Gastroesophageal sphincter (tissue), 4 donors: ENCODE data around the gene LSM6. TPM values are rescaled to one million over a fixed set of nuclear protein-coding genes. Genes with fewer than 3 reads are reported as not detected.

ENCODE experiments used
- ATAC-seq: fragments of 150-250 bp; one replicate; pipeline ENCODE4 v1.9.1; 2016; ENCODE audit warnings: mild to moderate bottlenecking, moderate library complexity
- H3K27ac ChIP-seq, 4 donors: fragments of 200-600 bp; sonication (generic) in 3 of 4; 1 replicate in 3 of 4; 2 replicates in 1 of 4; pipeline ENCODE4 v1.5.1; 2016 to 2019
- H3K27me3 ChIP-seq: fragments of 200-600 bp; sonication (generic); one replicate; pipeline ENCODE4 v1.5.1; 2019
- H3K36me3 ChIP-seq, 2 donors: fragments of 200-600 bp; sonication (generic); one replicate each; pipeline ENCODE4 v1.5.1; 2019; ENCODE audit warnings: control low read depth in 1 of 2
- H3K4me1 ChIP-seq, 3 donors: fragments of 200-600 bp; sonication (generic); 1 replicate in 2 of 3; 2 replicates in 1 of 3; pipeline ENCODE4 v1.5.1; 2016 to 2019; ENCODE audit warnings: control low read depth in 2 of 3
- H3K4me3 ChIP-seq, 2 donors: fragments of 200-600 bp; sonication (generic); one replicate each; pipeline ENCODE4 v1.5.1; 2019; ENCODE audit warnings: mild to moderate bottlenecking in 1 of 2, moderate library complexity in 1 of 2
- H3K9me3 ChIP-seq, 3 donors: fragments of 200-600 bp; sonication (generic); one replicate each; pipeline ENCODE4 v1.5.1; 2017 to 2019; ENCODE audit warnings: control low read depth in 2 of 3
- EP300 ChIP-seq: sonication (generic); formaldehyde crosslinking; IDR thresholded peaks from one replicate; pipeline ENCODE4 v1.6.1; 2017; ENCODE audit warnings: antibody characterized with exemption, mild to moderate bottlenecking
- POLR2A ChIP-seq, 2 donors: fragments of 450-650 bp; IDR thresholded peaks; one replicate each; pipeline ENCODE4 v1.6.1; 2017; ENCODE audit warnings: antibody characterized with exemption in 2 of 2, mild to moderate bottlenecking in 2 of 2, moderate library complexity in 1 of 2
- POLR2AphosphoS5 ChIP-seq: sonication (generic); formaldehyde crosslinking; IDR thresholded peaks from one replicate; pipeline ENCODE4 v1.6.1; 2017; ENCODE audit warnings: antibody characterized with exemption
- WGBS, 2 donors: methylation state at CpG; one replicate each; pipeline ENCODE4 v1.1.5; 2018; ENCODE audit warnings: low coverage in 1 of 2; 5-methylcytosine and 5-hydroxymethylcytosine counted together
- total RNA-seq, 4 donors: library from RNA; depleted of rRNA; stranded (reverse); fragments of >200 nt; gene quantifications; one replicate each; pipeline ENCODE4 v1.1.0, GENCODE V29; 2016
- TF ChIP-seq, protein P1 (sequence below), 4 experiments: fragments of 200-600 bp in 2 of 4; fragments of 450-650 bp in 2 of 4; sonication (generic) in 1 of 4; IDR thresholded peaks; one replicate each; pipeline ENCODE4 v1.5.1; 2017 to 2019; ENCODE audit warnings: antibody characterized with exemption in 4 of 4, mild to moderate bottlenecking in 2 of 4, moderate library complexity in 2 of 4

LSM6 gene
- total RNA-seq, 4 donors from 2014 or later = 11.5 to 28.4 (median 26.2) TPM

DNA sequence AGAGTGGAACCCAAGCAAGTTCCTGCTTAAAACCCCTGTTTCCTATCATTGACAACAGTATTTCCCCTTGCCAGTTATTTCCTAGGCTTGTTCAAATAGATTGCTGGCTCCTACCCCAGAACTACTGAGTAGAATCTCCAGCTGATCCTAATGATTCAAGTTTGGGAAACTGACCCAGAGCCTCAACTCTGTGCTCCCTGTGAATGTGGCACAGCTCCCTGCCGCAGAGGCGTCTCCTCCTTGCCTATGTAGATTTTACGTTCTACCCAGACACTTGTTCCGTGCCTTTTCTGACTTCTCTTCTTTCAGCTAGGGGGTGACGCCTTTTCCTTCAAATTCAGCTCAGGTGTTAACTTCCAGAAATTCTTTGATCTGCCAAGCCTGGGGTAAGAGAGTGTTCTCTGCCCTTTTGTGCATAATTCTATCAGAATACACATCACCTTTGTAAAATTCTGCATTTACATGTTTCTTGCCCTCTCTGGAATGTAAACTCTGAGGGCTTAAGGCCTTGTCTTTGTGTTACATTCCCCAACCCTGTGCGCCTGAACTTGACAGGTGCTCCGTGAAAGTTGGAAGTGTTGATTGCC, 4.4 kb downstream of the LSM6 start:
- 59 to 60% methylated on average over 7 of the region's 7 CpGs for WGBS, 2 donors
- Histone ChIP-seq H3K27me3 (no peaks in the 10 kb centered on the region), H3K9me3 (no peaks in the 10 kb centered on the region), H3K27ac (no peak overlapping the region), H3K36me3 (peaks cover 0 to 20% of the 10 kb centered on the region in 2 donors), H3K4me3 (no peak overlapping the region), H3K4me1 (peaks cover 8 to 52% (median 16%) of the 10 kb centered on the region in 3 donors)
- ATAC-seq = no peak
- TF ChIP-seq POLR2A (IDR thresholded peaks at IDR 0.05) (no peak), EP300 (no peak), POLR2AphosphoS5 (no peak)
- TF ChIP-seq, protein P1, sequence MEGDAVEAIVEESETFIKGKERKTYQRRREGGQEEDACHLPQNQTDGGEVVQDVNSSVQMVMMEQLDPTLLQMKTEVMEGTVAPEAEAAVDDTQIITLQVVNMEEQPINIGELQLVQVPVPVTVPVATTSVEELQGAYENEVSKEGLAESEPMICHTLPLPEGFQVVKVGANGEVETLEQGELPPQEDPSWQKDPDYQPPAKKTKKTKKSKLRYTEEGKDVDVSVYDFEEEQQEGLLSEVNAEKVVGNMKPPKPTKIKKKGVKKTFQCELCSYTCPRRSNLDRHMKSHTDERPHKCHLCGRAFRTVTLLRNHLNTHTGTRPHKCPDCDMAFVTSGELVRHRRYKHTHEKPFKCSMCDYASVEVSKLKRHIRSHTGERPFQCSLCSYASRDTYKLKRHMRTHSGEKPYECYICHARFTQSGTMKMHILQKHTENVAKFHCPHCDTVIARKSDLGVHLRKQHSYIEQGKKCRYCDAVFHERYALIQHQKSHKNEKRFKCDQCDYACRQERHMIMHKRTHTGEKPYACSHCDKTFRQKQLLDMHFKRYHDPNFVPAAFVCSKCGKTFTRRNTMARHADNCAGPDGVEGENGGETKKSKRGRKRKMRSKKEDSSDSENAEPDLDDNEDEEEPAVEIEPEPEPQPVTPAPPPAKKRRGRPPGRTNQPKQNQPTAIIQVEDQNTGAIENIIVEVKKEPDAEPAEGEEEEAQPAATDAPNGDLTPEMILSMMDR (IDR thresholded peaks at IDR 0.05) = no peak

DNA sequence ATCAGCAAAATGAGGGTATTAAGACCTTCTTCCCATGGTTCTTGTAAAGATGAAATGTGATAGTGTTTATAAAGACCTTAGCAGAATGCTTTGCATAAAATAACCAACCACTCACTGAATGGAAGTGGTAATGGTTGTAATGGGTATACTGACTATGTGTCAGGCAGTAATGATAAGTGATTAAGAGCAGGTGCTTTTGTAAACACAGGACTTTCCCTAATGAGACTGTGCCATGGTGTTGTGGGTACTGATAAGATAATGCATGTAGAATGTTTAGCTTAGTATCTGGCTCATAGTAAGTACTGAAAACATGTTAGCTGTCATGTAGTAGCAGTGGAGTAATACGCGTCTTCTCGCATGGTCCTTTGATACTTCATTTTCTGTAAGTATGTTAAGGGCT, 6.9 kb downstream of the LSM6 start:
- Histone ChIP-seq H3K9me3 (no peaks in the 10 kb centered on the region), H3K36me3 (peaks cover 0 to 44% of the 10 kb centered on the region in 2 donors), H3K4me1 (peaks cover 6 to 34% (median 9%) of the 10 kb centered on the region in 3 donors), H3K27ac (no peak overlapping the region), H3K4me3 (no peak overlapping the region), H3K27me3 (no peaks in the 10 kb centered on the region)
- TF ChIP-seq POLR2AphosphoS5 = no peak
- TF ChIP-seq, protein P1 (IDR thresholded peaks at IDR 0.05) = no peak
- no peak for TF ChIP-seq POLR2A (IDR thresholded peaks at IDR 0.05)
- WGBS, 2 donors = 89 to 92% methylated on average over 3 of the region's 3 CpGs
- no peak for ATAC-seq

DNA sequence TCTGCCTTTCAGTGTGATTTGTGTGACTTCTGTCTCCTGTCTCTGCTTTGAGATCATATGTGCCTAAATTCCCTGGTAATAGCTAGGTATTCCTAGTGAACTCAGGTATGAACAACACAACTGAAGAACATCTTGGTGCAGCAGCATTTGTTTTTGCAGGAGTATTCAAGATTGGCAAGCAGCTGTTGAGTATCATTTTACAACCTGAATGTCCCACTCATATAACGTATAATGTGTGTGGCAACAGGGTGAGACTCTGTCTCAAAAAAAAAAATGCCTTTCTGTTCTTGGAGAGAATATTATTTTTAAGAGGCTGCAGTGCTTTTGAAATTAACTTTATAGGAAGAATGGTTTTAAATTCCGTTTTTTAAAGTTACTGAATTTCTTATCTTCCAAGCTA, 7.7 kb downstream of the LSM6 start:
- no peak overlapping the region for H3K27ac ChIP-seq
- H3K27me3 ChIP-seq = no peaks in the 10 kb centered on the region
- no peak for TF ChIP-seq EP300
- TF ChIP-seq, protein P1 (IDR thresholded peaks at IDR 0.05) = no peak
- peaks cover 3 to 26% (median 3%) of the 10 kb centered on the region in 3 donors for H3K4me1 ChIP-seq
- no peaks in the 10 kb centered on the region for H3K9me3 ChIP-seq
- 74 to 83% methylated on average over 2 of the region's 2 CpGs for WGBS, 2 donors
- no peak overlapping the region for H3K4me3 ChIP-seq
- no peak for ATAC-seq
- H3K36me3 ChIP-seq = peaks cover 0 to 52% of the 10 kb centered on the region in 2 donors

DNA sequence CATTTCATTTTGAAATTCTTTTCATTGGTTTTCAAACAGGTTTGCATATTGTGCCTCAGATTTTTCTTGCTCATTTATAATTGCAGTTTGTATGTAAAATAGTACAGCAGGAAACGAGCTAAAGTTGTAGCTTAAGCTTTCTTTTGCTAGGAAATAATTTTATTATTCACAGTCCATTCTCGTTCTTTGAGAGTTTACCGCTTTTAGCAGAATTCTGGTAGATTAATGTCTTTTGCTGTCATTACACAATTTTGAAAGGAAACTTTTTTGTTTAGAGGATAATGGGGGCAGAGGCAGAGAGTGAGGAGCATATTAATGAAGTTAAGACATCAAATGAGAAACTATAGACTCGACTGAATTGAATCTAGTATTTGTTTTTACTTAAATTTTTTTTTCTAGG, 10.5 kb downstream of the LSM6 start:
- no peaks in the 10 kb centered on the region for H3K27me3 ChIP-seq
- H3K9me3 ChIP-seq = no peaks in the 10 kb centered on the region
- H3K36me3 ChIP-seq = peaks cover 0 to 80% of the 10 kb centered on the region in 2 donors
- TF ChIP-seq POLR2A (IDR thresholded peaks at IDR 0.05) (no peak), POLR2AphosphoS5 (no peak), EP300 (no peak)
- TF ChIP-seq, protein P1 (IDR thresholded peaks at IDR 0.05) = no peak
- H3K4me3 ChIP-seq = no peak overlapping the region
- H3K27ac ChIP-seq = no peak overlapping the region
- ATAC-seq = no peak
- 75 to 94% methylated on average over 3 to 4 of the region's 4 CpGs for WGBS, 2 donors
- peaks cover 0 to 10% (median 0%) of the 10 kb centered on the region in 3 donors for H3K4me1 ChIP-seq

DNA sequence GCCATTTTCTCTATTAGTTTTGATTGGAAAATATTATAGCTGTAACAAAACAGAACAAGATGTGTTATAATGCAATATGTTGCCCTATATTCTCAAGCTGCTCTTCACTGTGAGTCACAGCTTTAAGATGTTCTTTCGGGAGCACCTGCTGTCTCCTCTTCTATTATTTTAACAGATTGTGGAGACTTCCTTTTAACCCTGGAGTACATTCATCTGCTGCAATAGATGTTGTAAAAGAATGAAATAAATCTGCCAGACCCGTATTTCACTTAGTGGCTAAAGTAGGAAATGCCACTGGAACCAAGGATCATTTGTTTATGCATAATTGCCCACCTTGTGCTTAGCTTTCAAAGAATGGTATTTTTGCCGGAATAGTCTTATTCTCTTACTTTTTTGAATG, 11.1 kb downstream of the LSM6 start:
- Histone ChIP-seq H3K36me3 (peaks cover 0 to 86% of the 10 kb centered on the region in 2 donors), H3K4me3 (no peak overlapping the region), H3K9me3 (no peaks in the 10 kb centered on the region), H3K27me3 (no peaks in the 10 kb centered on the region), H3K27ac (no peak overlapping the region), H3K4me1 (peaks cover 0 to 13% (median 0%) of the 10 kb centered on the region in 3 donors)
- TF ChIP-seq POLR2A (IDR thresholded peaks at IDR 0.05) (no peak), EP300 (no peak), POLR2AphosphoS5 (no peak)
- TF ChIP-seq, protein P1 (IDR thresholded peaks at IDR 0.05) = no peak
- 78 to 84% methylated on average over 3 of the region's 3 CpGs for WGBS, 2 donors
- ATAC-seq = no peak
